ENCODE measurements around the gene ALK. TPM values are rescaled to one million over a fixed set of nuclear protein-coding genes. Genes with fewer than 3 reads are reported as not detected.

The ALK gene
- total and polyA plus RNA-seq, 2 experiments from 2014 or later: 0.35 TPM; not detected in 1

DNA sequence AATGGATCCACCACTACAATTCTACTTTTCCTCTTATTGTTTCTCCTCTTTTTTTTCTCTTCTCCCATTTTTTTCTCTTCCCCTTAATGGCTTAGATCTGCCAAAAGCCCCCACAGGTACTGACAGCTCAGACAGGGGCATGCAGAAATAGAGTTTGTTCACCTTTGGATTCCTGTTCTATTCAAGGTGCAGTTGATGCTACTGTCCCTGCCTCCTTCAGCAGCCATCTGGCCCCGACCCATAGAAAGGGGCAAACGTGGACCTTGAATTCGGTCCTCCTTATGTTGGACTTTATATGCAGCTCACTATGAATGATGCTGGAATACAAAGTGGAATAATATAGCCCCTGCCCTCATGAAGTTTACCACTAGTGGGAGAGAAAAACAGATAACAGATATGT lies 27.7 kb upstream of the ALK start:
- no peak for ATAC-seq
- H3K79me2 ChIP-seq (replicated peaks; ENCODE audit: insufficient read depth): no peaks in the 10 kb centered on the region

More for the DNA sequence above, 27.7 kb upstream of the ALK start:
- peaks cover 10% of the 10 kb centered on the region for H3K9me2 ChIP-seq (ENCODE audit: insufficient read depth)
- TF ChIP-seq CREB1 (CRISPR knock-in tag; IDR thresholded peaks at IDR 0.05; ENCODE audit: low read depth): no peak
- TF ChIP-seq, protein P1, sequence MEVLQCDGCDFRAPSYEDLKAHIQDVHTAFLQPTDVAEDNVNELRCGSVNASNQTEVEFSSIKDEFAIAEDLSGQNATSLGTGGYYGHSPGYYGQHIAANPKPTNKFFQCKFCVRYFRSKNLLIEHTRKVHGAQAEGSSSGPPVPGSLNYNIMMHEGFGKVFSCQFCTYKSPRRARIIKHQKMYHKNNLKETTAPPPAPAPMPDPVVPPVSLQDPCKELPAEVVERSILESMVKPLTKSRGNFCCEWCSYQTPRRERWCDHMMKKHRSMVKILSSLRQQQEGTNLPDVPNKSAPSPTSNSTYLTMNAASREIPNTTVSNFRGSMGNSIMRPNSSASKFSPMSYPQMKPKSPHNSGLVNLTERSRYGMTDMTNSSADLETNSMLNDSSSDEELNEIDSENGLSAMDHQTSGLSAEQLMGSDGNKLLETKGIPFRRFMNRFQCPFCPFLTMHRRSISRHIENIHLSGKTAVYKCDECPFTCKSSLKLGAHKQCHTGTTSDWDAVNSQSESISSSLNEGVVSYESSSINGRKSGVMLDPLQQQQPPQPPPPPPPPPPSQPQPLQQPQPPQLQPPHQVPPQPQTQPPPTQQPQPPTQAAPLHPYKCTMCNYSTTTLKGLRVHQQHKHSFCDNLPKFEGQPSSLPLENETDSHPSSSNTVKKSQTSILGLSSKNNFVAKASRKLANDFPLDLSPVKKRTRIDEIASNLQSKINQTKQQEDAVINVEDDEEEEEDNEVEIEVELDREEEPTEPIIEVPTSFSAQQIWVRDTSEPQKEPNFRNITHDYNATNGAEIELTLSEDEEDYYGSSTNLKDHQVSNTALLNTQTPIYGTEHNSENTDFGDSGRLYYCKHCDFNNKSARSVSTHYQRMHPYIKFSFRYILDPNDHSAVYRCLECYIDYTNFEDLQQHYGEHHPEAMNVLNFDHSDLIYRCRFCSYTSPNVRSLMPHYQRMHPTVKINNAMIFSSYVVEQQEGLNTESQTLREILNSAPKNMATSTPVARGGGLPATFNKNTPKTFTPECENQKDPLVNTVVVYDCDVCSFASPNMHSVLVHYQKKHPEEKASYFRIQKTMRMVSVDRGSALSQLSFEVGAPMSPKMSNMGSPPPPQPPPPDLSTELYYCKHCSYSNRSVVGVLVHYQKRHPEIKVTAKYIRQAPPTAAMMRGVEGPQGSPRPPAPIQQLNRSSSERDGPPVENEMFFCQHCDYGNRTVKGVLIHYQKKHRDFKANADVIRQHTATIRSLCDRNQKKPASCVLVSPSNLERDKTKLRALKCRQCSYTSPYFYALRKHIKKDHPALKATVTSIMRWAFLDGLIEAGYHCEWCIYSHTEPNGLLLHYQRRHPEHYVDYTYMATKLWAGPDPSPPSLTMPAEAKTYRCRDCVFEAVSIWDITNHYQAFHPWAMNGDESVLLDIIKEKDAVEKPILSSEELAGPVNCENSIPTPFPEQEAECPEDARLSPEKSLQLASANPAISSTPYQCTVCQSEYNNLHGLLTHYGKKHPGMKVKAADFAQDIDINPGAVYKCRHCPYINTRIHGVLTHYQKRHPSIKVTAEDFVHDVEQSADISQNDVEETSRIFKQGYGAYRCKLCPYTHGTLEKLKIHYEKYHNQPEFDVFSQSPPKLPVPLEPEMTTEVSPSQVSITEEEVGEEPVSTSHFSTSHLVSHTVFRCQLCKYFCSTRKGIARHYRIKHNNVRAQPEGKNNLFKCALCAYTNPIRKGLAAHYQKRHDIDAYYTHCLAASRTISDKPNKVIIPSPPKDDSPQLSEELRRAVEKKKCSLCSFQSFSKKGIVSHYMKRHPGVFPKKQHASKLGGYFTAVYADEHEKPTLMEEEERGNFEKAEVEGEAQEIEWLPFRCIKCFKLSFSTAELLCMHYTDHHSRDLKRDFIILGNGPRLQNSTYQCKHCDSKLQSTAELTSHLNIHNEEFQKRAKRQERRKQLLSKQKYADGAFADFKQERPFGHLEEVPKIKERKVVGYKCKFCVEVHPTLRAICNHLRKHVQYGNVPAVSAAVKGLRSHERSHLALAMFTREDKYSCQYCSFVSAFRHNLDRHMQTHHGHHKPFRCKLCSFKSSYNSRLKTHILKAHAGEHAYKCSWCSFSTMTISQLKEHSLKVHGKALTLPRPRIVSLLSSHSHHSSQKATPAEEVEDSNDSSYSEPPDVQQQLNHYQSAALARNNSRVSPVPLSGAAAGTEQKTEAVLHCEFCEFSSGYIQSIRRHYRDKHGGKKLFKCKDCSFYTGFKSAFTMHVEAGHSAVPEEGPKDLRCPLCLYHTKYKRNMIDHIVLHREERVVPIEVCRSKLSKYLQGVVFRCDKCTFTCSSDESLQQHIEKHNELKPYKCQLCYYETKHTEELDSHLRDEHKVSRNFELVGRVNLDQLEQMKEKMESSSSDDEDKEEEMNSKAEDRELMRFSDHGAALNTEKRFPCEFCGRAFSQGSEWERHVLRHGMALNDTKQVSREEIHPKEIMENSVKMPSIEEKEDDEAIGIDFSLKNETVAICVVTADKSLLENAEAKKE (CRISPR knock-in tag; IDR thresholded peaks at IDR 0.05): no peak
- TF ChIP-seq NANOG (IDR thresholded peaks at IDR 0.05; ENCODE audit: borderline replicate concordance): no peak
- no peak for TF ChIP-seq STAT1 (IDR thresholded peaks at IDR 0.05; ENCODE audit: unreplicated experiment)
- no peak for TF ChIP-seq EZH2phosphoT487 (IDR thresholded peaks at IDR 0.05; ENCODE audit: unreplicated experiment)
- TF ChIP-seq ZNF331 (CRISPR knock-in tag; IDR thresholded peaks at IDR 0.05; ENCODE audit: low read depth): no peak
- TF ChIP-seq JUNB (IDR thresholded peaks at IDR 0.05; ENCODE audit: unreplicated experiment): no peak
- no peak for TF ChIP-seq POLR2AphosphoS5 (IDR thresholded peaks at IDR 0.05; ENCODE audit: low read depth)
- no peak for TF ChIP-seq CTCF (conservative IDR thresholded peaks at IDR 0.05; ENCODE audit: low read depth in 2 of 2)
- no peak for TF ChIP-seq REST (IDR thresholded peaks at IDR 0.05; ENCODE audit: unreplicated experiment)
- TF ChIP-seq, protein P2, sequence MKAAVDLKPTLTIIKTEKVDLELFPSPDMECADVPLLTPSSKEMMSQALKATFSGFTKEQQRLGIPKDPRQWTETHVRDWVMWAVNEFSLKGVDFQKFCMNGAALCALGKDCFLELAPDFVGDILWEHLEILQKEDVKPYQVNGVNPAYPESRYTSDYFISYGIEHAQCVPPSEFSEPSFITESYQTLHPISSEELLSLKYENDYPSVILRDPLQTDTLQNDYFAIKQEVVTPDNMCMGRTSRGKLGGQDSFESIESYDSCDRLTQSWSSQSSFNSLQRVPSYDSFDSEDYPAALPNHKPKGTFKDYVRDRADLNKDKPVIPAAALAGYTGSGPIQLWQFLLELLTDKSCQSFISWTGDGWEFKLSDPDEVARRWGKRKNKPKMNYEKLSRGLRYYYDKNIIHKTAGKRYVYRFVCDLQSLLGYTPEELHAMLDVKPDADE (IDR thresholded peaks at IDR 0.05): no peak
- no peaks in the 10 kb centered on the region for H3K36me3 ChIP-seq (ENCODE audit: insufficient read depth)
- H3K4me1 ChIP-seq (ENCODE audit: insufficient read depth): peaks cover 10% of the 10 kb centered on the region; the same call in 1 of the 2 replicates
- no peak overlapping the region for H3K4me3 ChIP-seq
- H3K4me2 ChIP-seq: no peak overlapping the region
- H3K4me1 Mint-ChIP-seq: peaks cover 15% of the 10 kb centered on the region
- no peaks in the 10 kb centered on the region for H3K27me3 ChIP-seq (ENCODE audit: insufficient read depth)
- H3F3A ChIP-seq (replicated peaks; ENCODE audit: low read depth): no peaks in the 10 kb centered on the region
- no peaks in the 10 kb centered on the region for H3K9me3 Mint-ChIP-seq
- no peaks in the 10 kb centered on the region for H4K20me1 ChIP-seq (replicated peaks; ENCODE audit: insufficient read depth)
- DNase-seq (ENCODE audit: low spot score): no peak
- no peaks in the 10 kb centered on the region; the same call in 2 of the 3 replicates for H3K36me3 Mint-ChIP-seq (ENCODE audit: low read depth)
- H3K4me3 Mint-ChIP-seq: no peak overlapping the region
- no peak overlapping the region for H2AFZ ChIP-seq
- H3K27me3 Mint-ChIP-seq (ENCODE audit: insufficient read depth, low read depth, poor library complexity): no peaks in the 10 kb centered on the region
- H3K27ac ChIP-seq (ENCODE audit: low read depth): no peak overlapping the region
- no peak overlapping the region for H3K27ac Mint-ChIP-seq
